ENCODE data around the gene ABCG1. TPM values are rescaled to one million over a fixed set of nuclear protein-coding genes. Genes with fewer than 3 reads are reported as not detected.

Gene ABCG1
- total RNA-seq, 2 donors from 2014 or later, result 7.9 to 12.3 TPM

DNA sequence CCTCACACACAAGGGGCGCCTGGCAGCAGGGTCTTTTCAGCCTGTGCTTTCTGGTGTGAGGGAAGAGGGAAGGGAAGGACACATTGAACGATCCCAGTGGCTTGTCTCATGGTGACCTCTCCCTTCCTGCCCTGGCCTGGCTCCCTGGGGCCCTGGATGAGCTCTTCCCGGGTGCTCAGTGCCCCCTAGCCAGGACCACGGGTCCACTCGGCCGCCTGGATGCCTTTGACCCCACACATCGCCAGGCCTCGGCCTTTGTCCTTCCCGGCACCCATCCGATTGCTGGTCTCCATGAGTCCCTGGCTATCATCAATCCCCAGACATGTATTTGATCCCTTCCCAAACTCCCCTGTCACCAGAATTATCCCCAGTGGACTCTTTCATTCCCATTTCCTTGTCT lies 102.3 kb downstream of the ABCG1 start:
- no peaks in the 10 kb centered on the region for H3K4me1 ChIP-seq
- TF ChIP-seq, protein P1, sequence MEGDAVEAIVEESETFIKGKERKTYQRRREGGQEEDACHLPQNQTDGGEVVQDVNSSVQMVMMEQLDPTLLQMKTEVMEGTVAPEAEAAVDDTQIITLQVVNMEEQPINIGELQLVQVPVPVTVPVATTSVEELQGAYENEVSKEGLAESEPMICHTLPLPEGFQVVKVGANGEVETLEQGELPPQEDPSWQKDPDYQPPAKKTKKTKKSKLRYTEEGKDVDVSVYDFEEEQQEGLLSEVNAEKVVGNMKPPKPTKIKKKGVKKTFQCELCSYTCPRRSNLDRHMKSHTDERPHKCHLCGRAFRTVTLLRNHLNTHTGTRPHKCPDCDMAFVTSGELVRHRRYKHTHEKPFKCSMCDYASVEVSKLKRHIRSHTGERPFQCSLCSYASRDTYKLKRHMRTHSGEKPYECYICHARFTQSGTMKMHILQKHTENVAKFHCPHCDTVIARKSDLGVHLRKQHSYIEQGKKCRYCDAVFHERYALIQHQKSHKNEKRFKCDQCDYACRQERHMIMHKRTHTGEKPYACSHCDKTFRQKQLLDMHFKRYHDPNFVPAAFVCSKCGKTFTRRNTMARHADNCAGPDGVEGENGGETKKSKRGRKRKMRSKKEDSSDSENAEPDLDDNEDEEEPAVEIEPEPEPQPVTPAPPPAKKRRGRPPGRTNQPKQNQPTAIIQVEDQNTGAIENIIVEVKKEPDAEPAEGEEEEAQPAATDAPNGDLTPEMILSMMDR (IDR thresholded peaks at IDR 0.05), result no peak
- H3K9me3 ChIP-seq, result no peaks in the 10 kb centered on the region
- H3K27ac ChIP-seq, result no peak overlapping the region
- no peaks in the 10 kb centered on the region for H3K36me3 ChIP-seq
- peak; percentile 32 for DNase-seq (ENCODE audit: low spot score)
- no peak overlapping the region for H3K4me3 ChIP-seq
- no peaks in the 10 kb centered on the region for H3K27me3 ChIP-seq

DNA sequence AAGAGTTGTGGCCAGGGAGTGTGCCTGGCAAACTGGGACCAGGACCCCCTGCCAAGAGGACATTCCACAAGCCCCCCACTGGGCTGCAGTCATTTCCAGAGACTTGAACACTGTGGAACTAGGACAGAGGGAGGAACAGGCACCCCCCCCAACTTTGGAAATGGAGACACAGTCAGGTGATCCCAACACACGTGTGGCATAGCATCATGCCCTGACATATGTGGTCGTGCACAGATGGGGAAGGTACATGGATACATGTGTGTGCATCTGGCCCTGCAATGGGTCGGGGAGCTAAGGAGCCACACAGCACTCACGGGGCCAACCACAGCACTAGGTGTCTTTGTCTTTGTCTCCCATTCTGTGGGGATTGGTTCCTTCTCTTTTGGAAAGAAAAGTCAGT lies 102.9 kb downstream of the ABCG1 start:
- TF ChIP-seq, protein P1 (IDR thresholded peaks at IDR 0.05), result no peak
- Histone ChIP-seq H3K27me3 (no peaks in the 10 kb centered on the region), H3K4me1 (no peaks in the 10 kb centered on the region), H3K9me3 (no peaks in the 10 kb centered on the region), H3K4me3 (no peak overlapping the region), H3K36me3 (no peaks in the 10 kb centered on the region), H3K27ac (no peak overlapping the region)
- no peak for DNase-seq (ENCODE audit: low spot score)

DNA sequence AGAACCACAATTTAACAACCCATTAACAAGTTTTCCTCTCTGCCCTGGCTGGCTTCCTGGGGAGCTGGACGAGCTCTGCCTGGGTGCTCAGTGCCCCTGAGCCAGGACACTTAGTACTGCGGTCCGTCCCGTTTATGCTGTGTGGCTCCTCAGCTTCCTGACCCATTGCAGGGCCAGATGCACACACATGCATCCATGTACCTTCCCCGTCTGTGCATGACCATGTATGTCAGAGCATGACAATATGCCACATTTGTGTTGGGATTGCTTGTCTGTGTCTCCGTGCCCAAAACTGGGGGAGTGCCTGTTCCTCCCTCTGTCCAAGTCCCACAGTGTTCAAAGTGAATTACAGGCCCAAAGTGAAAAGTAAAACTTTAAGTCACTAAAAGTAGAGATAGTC lies 106.0 kb downstream of the ABCG1 start:
- H3K36me3 ChIP-seq, result no peaks in the 10 kb centered on the region
- H3K9me3 ChIP-seq, result no peaks in the 10 kb centered on the region
- no peaks in the 10 kb centered on the region for H3K27me3 ChIP-seq
- no peak overlapping the region for H3K4me3 ChIP-seq
- TF ChIP-seq, protein P1 (IDR thresholded peaks at IDR 0.05), result no peak
- no peak overlapping the region for H3K27ac ChIP-seq
- no peak for DNase-seq (ENCODE audit: low spot score)
- H3K4me1 ChIP-seq, result no peaks in the 10 kb centered on the region

DNA sequence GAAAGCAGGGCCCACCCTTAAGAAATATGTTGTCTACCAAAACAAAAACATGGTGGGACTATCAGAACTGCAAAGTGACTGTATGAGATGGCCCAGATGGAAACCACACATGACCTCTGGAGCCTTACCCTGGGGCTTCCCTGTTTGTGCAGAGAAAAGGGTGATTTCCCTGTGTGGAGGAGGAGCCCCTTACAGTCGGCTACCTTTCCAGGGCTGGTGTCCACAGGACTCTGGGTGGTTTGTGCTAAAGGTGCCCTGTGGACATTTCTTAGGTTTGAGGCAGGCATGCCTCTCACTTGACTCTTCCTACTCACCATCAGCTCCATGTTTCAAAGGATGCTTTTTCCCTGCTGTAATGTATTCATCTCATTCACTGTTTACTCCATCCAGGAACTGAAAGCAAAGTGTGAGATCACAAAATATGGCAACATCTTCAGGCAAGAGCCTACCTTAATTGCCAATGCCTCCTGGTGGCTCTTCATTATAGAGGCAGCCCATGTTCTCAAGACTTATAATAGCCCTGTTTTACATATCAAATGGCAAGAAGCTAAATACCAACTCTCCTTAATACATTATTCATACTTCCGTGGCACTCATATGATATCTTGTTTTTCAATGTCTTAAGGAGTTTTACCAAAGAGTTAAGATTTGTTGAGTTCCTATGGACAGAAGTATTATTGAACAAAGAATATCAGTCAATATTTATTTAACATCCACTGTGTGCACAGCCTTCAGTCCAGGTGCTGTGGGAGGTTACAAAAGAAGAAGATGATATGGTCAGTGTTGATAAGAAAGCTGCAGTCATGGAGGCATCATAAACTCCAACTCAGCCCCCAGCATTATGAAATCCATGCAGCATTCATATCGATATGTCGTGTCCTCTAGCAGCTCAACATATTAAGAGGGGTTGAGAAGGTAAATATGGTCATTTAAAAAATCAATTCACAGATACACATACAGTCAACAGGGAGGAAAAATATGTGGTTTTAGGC lies 111.7 kb downstream of the ABCG1 start:
- Histone ChIP-seq H3K27ac (no peak overlapping the region), H3K9me3 (peaks cover 0 to 11% of the 10 kb centered on the region in 2 donors), H3K4me3 (no peak overlapping the region), H3K4me1 (no peaks in the 10 kb centered on the region), H3K27me3 (no peaks in the 10 kb centered on the region), H3K36me3 (no peaks in the 10 kb centered on the region)
- no peak for DNase-seq (ENCODE audit: low spot score)
- TF ChIP-seq, protein P1 (IDR thresholded peaks at IDR 0.05), result no peak

DNA sequence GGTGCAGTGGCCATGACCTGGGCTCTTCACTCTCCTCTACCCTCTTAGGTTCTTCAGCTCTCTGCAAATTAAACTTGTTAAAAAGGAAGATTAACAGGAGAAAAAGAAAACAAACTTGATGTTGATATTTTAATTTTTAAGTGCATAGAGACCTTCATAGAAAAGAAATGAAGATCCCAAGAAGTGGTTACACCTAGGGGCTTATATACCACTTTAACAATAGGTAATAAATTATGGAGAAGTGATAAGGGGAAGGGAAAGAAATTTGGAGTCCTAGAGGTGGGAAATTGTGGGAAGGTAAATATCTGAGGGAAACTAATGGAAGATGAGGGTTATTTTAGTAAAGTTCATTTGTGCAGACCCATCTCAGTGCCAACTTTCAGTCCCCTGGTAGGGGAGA lies 112.7 kb downstream of the ABCG1 start:
- TF ChIP-seq, protein P1 (IDR thresholded peaks at IDR 0.05), result no peak
- H3K27ac ChIP-seq, result no peak overlapping the region

More for the DNA sequence above, 112.7 kb downstream of the ABCG1 start:
- DNase-seq (ENCODE audit: low spot score), result no peak
- Histone ChIP-seq H3K4me3 (no peak overlapping the region), H3K36me3 (no peaks in the 10 kb centered on the region), H3K27me3 (no peaks in the 10 kb centered on the region), H3K4me1 (no peaks in the 10 kb centered on the region), H3K9me3 (peaks cover 0 to 11% of the 10 kb centered on the region in 2 donors)
